Loucy (cell line): ENCODE measurements around the gene PDE3B.

Source experiments
- H2AFZ ChIP-seq: fragments of 200-600 bp; sonication (generic); 2 replicates; pipeline ENCODE4 v1.6.0; 2016; ENCODE audit warnings: antibody characterized with exemption, mild to moderate bottlenecking, low read length, moderate library complexity
- H3F3A ChIP-seq: fragments of 200-600 bp; 2 replicates; pipeline ENCODE4 v1.6.0; 2016; ENCODE audit warnings: antibody characterized with exemption, low read depth, mild to moderate bottlenecking
- H3K27me3 ChIP-seq: fragments of 200-600 bp; sonication (generic); 2 replicates; pipeline ENCODE4 v1.6.1; 2014; ENCODE audit warnings: low read length, mild to moderate bottlenecking; ENCODE audit not compliant: insufficient read depth, poor library complexity, severe bottlenecking
- H3K36me3 ChIP-seq: fragments of 200-600 bp; sonication (generic); 2 replicates; pipeline ENCODE4 v1.6.1; 2016; ENCODE audit warnings: low read length; ENCODE audit not compliant: insufficient read depth
- H3K4me1 ChIP-seq: fragments of 200-600 bp; sonication (generic); 2 replicates; pipeline ENCODE4 v1.5.1; 2014; ENCODE audit warnings: low read length, mild to moderate bottlenecking; ENCODE audit not compliant: insufficient read depth, poor library complexity, severe bottlenecking
- H3K4me2 ChIP-seq: fragments of 200-600 bp; sonication (generic); 2 replicates; pipeline ENCODE4 v1.6.0; 2014; ENCODE audit warnings: antibody characterized with exemption, low read length, low read depth, mild to moderate bottlenecking; ENCODE audit not compliant: poor library complexity, severe bottlenecking
- H3K4me3 ChIP-seq: fragments of 200-600 bp; sonication (generic); 2 replicates; pipeline ENCODE4 v1.5.1; 2014; ENCODE audit warnings: low read length, mild to moderate bottlenecking, mixed read lengths; ENCODE audit not compliant: poor library complexity, severe bottlenecking
- H3K79me2 ChIP-seq: fragments of 200-600 bp; sonication (generic); 2 replicates; pipeline ENCODE4 v1.6.1; 2014; ENCODE audit warnings: low read length; ENCODE audit not compliant: insufficient read depth
- H3K9ac ChIP-seq: fragments of 200-600 bp; sonication (generic); 2 replicates; pipeline ENCODE4 v1.6.0; 2014; ENCODE audit warnings: mild to moderate bottlenecking, low read depth, low read length, moderate library complexity; ENCODE audit not compliant: poor library complexity, severe bottlenecking
- H3K9me2 ChIP-seq: fragments of 200-600 bp; sonication (generic); replicated peaks from 2 replicates; pipeline ENCODE4 v1.6.1; 2016; ENCODE audit warnings: low read depth, low read length, mixed read lengths
- H3K9me3 ChIP-seq: fragments of 200-600 bp; sonication (generic); 2 replicates; pipeline ENCODE4 v1.6.1; 2014; ENCODE audit warnings: mild to moderate bottlenecking, antibody characterized with exemption, low read length, low read depth; ENCODE audit not compliant: insufficient read depth
- H4K20me1 ChIP-seq: fragments of 200-600 bp; sonication (generic); 2 replicates; pipeline ENCODE4 v1.6.0; 2014; ENCODE audit warnings: antibody characterized with exemption, low read length, mild to moderate bottlenecking; ENCODE audit not compliant: insufficient read depth, poor library complexity, severe bottlenecking
- CTCF ChIP-seq: fragments of 200-600 bp; sonication (generic); conservative IDR thresholded peaks from 2 replicates; pipeline ENCODE4 v1.5.1; 2014; ENCODE audit warnings: mild to moderate bottlenecking, antibody characterized with exemption, low read length
- EZH2phosphoT487 ChIP-seq: fragments of 200-600 bp; IDR thresholded peaks from 2 replicates; pipeline ENCODE4 v1.6.1; 2018; ENCODE audit warnings: antibody characterized with exemption, mild to moderate bottlenecking, moderate library complexity, borderline replicate concordance

The PDE3B gene

GRCh38 chr11:14818779-14819178 is 175.2 kb downstream of the PDE3B start:
- no peak overlapping the region for H3K4me2 ChIP-seq
- H3K36me3 ChIP-seq: peaks cover 38% of the 10 kb centered on the region; the same call in 1 of the 2 replicates
- TF ChIP-seq CTCF: no peak
- no peaks in the 10 kb centered on the region for H3K4me1 ChIP-seq
- H4K20me1 ChIP-seq: no peaks in the 10 kb centered on the region
- no peaks in the 10 kb centered on the region for H3K9me3 ChIP-seq
- H3K4me3 ChIP-seq: no peak overlapping the region
- H2AFZ ChIP-seq: no peak overlapping the region
- no peaks in the 10 kb centered on the region for H3K27me3 ChIP-seq
- no peaks in the 10 kb centered on the region for H3K79me2 ChIP-seq
- H3F3A ChIP-seq: no peaks in the 10 kb centered on the region
- no peak overlapping the region for H3K9ac ChIP-seq
- no peaks in the 10 kb centered on the region for H3K9me2 ChIP-seq

- Histone ChIP-seq H3K36me3 (peaks cover 44% of the 10 kb centered on the region; the same call in 1 of the 2 replicates), H3K9ac (no peak overlapping the region), H3K9me2 (no peaks in the 10 kb centered on the region), H2AFZ (no peak overlapping the region), H3K27me3 (no peaks in the 10 kb centered on the region), H3K4me3 (no peak overlapping the region), H4K20me1 (no peaks in the 10 kb centered on the region), H3K4me2 (no peak overlapping the region), H3K9me3 (no peaks in the 10 kb centered on the region), H3F3A (no peaks in the 10 kb centered on the region), H3K4me1 (no peaks in the 10 kb centered on the region), H3K79me2 (no peaks in the 10 kb centered on the region)
- TF ChIP-seq EZH2phosphoT487 (no peak), CTCF (no peak)
Measured at GRCh38 chr11:14819596-14819995, 176.0 kb downstream of the PDE3B start.

DNA sequence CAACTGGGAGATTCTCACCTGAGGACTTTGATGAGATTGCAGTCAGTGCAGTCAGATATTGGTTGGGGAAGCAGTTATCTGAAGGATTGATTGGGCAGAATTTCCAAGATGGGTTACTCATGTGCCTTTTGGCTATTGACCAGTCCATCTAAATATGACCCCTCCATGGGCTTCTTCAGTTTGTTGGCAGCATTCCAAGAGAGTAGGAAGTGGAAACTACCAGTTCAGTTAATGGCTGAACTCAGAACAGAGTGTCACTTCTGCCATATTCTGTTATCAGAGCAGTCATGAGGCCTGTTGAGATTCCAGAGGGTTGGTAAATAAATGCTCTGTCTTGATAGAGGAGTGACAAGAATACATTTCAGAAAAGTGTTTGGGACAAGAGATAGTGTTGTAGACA is 177.4 kb downstream of the PDE3B start:
- TF ChIP-seq EZH2phosphoT487 (no peak), CTCF (no peak)
- no peak overlapping the region for H3K4me2 ChIP-seq
- H4K20me1 ChIP-seq: no peaks in the 10 kb centered on the region
- no peaks in the 10 kb centered on the region for H3K79me2 ChIP-seq
- H3K9me3 ChIP-seq: 0 out of 2 replicates have a peak, but pooled peaks cover 5% of the 10 kb centered on the region
- peaks cover 38% of the 10 kb centered on the region; the same call in 1 of the 2 replicates for H3K36me3 ChIP-seq
- H3K9me2 ChIP-seq: no peaks in the 10 kb centered on the region
- H3F3A ChIP-seq: no peaks in the 10 kb centered on the region
- H3K27me3 ChIP-seq: no peaks in the 10 kb centered on the region
- H3K9ac ChIP-seq: no peak overlapping the region
- no peaks in the 10 kb centered on the region for H3K4me1 ChIP-seq
- H3K4me3 ChIP-seq: no peak overlapping the region
- no peak overlapping the region for H2AFZ ChIP-seq
